NB4 (cell line): ENCODE data around the gene ASIC2.

ENCODE experiments used
- DNase-seq: peaks from one replicate; pipeline ENCODE4 v3.0.0; 2010; ENCODE audit warnings: low read depth
- H3K4me3 ChIP-seq: one replicate; pipeline ENCODE4 v1.5.1; 2011; ENCODE audit warnings: mild to moderate bottlenecking, low read depth, low read length, moderate library complexity
- CTCF ChIP-seq: IDR thresholded peaks from one replicate; pipeline ENCODE4 v1.5.1; 2012; ENCODE audit warnings: low read depth, low read length
- MYC ChIP-seq: IDR thresholded peaks from 2 replicates; pipeline ENCODE4 v1.6.1; 2011; ENCODE audit warnings: low read depth, low read length
- POLR2A ChIP-seq: IDR thresholded peaks from 2 replicates; pipeline ENCODE4 v1.6.1; 2011; ENCODE audit warnings: mild to moderate bottlenecking; ENCODE audit not compliant: insufficient read length; ENCODE audit errors: extremely low read depth
- TF ChIP-seq, protein P1 (sequence below): IDR thresholded peaks from 2 replicates; pipeline ENCODE4 v1.6.1; 2011; ENCODE audit warnings: low read depth, low read length

Gene ASIC2

GRCh38 chr17:33291248-33292200, 1.6 kb downstream of the ASIC2 start:
- TF ChIP-seq, protein P1, sequence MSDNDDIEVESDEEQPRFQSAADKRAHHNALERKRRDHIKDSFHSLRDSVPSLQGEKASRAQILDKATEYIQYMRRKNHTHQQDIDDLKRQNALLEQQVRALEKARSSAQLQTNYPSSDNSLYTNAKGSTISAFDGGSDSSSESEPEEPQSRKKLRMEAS: no peak
- TF ChIP-seq MYC: no peak
- TF ChIP-seq CTCF: no peak
- no peak for TF ChIP-seq POLR2A
- no peak overlapping the region for H3K4me3 ChIP-seq
- no peak for DNase-seq

DNA sequence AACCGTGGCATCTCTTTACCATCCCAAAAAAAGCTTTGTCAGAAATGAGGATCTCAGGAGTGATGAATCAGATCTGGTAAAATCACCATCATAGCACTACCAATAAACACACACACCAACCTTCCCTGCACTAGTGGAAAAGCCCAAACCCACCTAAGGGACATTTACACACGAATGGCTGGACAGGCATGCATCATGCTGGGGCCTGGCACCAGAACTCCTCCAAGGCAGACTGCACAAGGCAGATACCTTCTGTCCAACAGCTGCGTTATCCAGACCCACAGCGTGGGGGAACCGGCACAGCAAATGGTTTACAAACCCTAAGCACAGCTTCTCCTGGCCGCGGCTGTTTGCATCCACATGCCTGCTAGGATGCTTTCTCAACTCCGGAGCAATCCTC, 2.8 kb downstream of the ASIC2 start:
- TF ChIP-seq CTCF (no peak), POLR2A (no peak), MYC (no peak)
- TF ChIP-seq, protein P1: no peak
- no peak overlapping the region for H3K4me3 ChIP-seq
- no peak for DNase-seq

- H3K4me3 ChIP-seq: no peak overlapping the region
- DNase-seq: no peak
- TF ChIP-seq, protein P1: no peak
- TF ChIP-seq POLR2A (no peak), MYC (no peak), CTCF (no peak)
These were observed 4.1 kb downstream of the ASIC2 start for GRCh38 chr17:33288954-33289353.

GRCh38 chr17:33287096-33287725, 5.9 kb downstream of the ASIC2 start:
- no peak for DNase-seq
- H3K4me3 ChIP-seq: no peak overlapping the region
- TF ChIP-seq, protein P1: no peak
- TF ChIP-seq MYC (no peak), CTCF (no peak), POLR2A (no peak)

- H3K4me3 ChIP-seq: no peak overlapping the region
- DNase-seq: no peak
- TF ChIP-seq CTCF (no peak), POLR2A (no peak), MYC (no peak)
- TF ChIP-seq, protein P1: no peak
These were observed 7.7 kb downstream of the ASIC2 start for GRCh38 chr17:33285413-33285812.
